D721Med (cell line): Measurements from ENCODE around the gene GADL1.

Source experiments
- DNase-seq: peaks from one replicate; pipeline ENCODE4 v3.0.0; 2011; ENCODE audit warnings: low spot score; ENCODE audit not compliant: insufficient read length
- FAIRE-seq: peaks from 2 replicates; lab custom pipeline; 2011; peaks lifted over from hg19 to GRCh38; lab: Jason Lieb, UNC
- CTCF ChIP-seq: IDR thresholded peaks from 2 replicates; pipeline ENCODE4 v1.5.1; 2012; ENCODE audit warnings: mild to moderate bottlenecking, control low read depth; ENCODE audit not compliant: insufficient read depth; ENCODE audit errors: missing control alignments

The GADL1 gene

GRCh38 chr3:30790150-30790549 lies 104.3 kb downstream of the GADL1 start:
- DNase-seq, result no peak
- FAIRE-seq, result no peak
- TF ChIP-seq CTCF, result no peak

- no peak for TF ChIP-seq CTCF
- DNase-seq, result no peak
- no peak for FAIRE-seq
Measured at GRCh38 chr3:30786365-30786764, 108.1 kb downstream of the GADL1 start.

GRCh38 chr3:30779686-30780287 lies 114.7 kb downstream of the GADL1 start:
- FAIRE-seq, result no peak
- no peak for DNase-seq
- TF ChIP-seq CTCF, result peak; percentile 68

GRCh38 chr3:30778933-30779332 lies 115.5 kb downstream of the GADL1 start:
- no peak for TF ChIP-seq CTCF
- DNase-seq (no peak), FAIRE-seq (no peak)

GRCh38 chr3:30777426-30778113 lies 116.9 kb downstream of the GADL1 start:
- FAIRE-seq, result peak; percentile 87
- no peak for DNase-seq
- TF ChIP-seq CTCF, result no peak

- TF ChIP-seq CTCF, result no peak
- DNase-seq (no peak), FAIRE-seq (no peak)
Measured at GRCh38 chr3:30776186-30776815, 118.2 kb downstream of the GADL1 start.

- TF ChIP-seq CTCF, result no peak
- no peak for FAIRE-seq
- DNase-seq, result no peak
Measured at GRCh38 chr3:30775040-30775439, 119.4 kb downstream of the GADL1 start.
